HG02938 (cell line): ENCODE data around the gene KCNE1.

Experiments used
- ATAC-seq: cut with Tn5 transposase; IDR thresholded peaks from one replicate; pipeline ENCODE4 v1.9.1; 2021; ENCODE audit warnings: mild to moderate bottlenecking, moderate library complexity; ENCODE audit not compliant: unreplicated experiment

The KCNE1 gene

DNA sequence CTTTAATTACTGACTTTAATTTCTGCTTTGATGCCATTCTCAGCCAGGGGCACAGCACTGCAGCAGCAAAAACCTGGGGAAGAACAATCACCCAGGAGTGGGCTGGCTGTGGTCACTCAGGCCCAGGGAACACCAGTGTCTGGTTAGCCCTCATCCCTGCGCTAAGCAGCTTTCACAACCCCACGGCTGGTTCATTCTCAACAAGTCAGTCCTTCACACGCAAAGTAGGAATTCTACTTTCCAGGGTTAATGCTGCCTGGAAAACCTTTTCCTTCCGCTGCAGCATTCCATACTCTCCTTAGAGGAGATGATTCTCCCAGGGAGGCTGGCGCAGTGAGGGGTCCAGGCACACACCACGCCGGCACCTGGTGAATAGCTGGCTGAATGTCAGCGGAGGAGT is 24.3 kb upstream of the KCNE1 start:
- no peak for ATAC-seq

DNA sequence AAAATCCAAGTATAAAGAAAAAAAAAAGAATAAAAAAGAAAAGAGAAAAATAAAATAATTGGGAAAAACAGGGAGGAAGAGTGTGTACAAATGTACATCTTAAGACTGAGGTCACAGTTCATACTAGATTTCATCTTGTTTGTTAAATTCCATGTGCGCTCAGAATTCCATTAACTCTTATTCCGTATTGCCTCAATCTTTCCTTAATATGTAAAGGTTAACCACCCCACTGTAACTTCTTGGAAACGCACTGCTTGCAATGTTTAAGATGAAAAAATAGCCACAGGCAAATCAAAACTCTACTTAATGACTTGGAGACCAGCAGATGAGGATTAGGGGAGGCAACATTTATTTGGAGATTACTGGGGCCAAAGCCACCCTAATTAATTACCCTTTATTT is 23.9 kb upstream of the KCNE1 start:
- no peak for ATAC-seq

GRCh38 chr21:34534522-34534921 is 22.5 kb upstream of the KCNE1 start:
- ATAC-seq: no peak

- ATAC-seq: no peak
Measured at GRCh38 chr21:34533938-34534337, 21.9 kb upstream of the KCNE1 start.

- no peak for ATAC-seq
Measured at GRCh38 chr21:34531399-34531798, 19.4 kb upstream of the KCNE1 start.

GRCh38 chr21:34530261-34530660 is 18.3 kb upstream of the KCNE1 start:
- no peak for ATAC-seq

DNA sequence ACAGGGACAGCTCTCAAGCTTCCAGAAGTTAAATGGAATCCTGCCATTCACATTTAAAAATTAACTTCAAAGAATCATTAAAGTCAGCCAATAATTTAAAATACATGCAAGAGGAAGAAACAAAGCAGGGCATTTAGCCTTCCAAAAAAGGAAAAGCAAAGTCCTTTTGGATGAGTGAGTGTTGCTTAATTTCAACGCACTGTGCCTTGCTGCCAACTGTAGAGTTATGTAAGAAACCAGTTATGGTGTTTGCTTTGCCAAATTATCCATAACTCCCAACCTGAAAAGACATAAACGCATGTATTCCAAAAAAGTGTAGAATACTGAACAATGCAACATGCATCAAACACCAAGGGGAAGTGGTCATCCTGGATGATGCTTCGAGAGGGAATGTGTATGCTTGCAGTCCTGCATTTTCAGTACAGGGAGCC is 16.1 kb upstream of the KCNE1 start:
- no peak for ATAC-seq

DNA sequence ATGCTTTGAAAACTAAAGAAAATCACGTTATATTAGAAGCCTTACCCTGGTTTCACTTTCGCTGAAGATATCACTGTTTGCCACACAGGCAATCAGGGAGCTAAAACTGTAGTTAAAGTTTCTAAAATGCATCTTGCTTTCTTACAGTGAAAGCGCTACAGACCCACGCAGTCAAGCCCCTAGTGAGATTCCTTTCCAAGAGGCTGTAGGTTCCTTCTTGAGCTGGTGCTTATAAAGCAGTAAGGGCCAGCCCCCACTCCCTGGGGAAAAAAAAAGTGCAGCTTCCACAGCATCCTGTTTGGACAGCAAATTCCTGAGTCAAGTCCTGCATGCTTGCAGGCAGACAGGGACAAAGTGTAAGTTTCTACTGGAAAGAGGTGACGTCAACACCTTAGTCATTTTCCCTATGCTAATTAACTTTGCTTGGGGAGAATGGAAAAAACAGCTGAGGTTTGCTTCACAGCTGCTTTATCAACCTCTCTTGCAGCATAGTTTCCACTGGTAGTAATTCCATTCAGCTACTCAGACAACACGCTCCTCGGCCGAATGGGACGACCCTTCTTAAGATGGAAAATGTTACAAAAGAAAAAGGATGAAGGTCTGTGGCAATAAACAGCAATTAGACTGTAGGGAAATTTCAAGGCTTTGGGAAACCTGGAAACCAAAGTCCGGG is 14.7 kb upstream of the KCNE1 start:
- ATAC-seq: no peak

GRCh38 chr21:34526241-34526617 is 14.2 kb upstream of the KCNE1 start:
- ATAC-seq: no peak

- no peak for ATAC-seq
Measured at GRCh38 chr21:34524646-34525601, 12.9 kb upstream of the KCNE1 start.

GRCh38 chr21:34523019-34523555 is 11.1 kb upstream of the KCNE1 start:
- ATAC-seq: no peak

DNA sequence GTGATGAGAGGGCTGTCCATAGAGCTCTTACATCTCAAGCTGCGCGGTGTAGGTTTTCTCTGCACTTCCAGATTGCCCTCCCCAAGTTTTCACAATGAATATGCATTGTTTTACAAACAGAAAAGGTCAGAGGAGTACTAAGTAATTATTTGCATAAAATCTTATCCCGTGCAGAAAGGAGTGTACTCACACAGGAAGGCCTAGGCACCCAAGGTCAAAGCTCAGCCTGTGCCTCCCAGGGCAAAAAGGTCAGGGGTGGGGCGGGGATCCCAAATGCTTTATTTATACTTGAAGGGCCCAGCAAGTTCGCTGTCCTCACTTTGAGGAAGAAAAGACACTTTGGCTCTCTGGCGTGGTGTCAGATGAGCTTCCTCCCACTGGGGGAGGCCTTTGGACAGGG is 10.3 kb upstream of the KCNE1 start:
- ATAC-seq: no peak

DNA sequence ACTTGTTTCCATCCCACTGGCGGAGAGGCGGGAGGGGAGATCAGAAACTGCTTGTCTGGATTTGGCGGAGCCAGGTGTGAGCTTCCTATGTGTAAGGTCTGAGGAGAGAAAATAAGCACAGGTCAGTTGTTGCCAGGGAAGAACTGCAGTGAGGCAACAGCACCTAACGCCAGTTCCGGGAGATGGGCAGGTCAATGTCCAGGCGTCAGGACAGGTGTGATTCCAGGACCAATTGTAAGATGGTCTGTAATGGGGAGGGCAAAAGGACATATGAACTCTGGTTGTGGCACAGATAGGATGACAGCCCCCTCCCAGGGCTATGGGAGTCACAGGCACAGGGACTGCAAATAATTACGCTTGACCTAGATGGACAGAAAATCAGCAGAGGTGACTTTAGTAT is 9.6 kb upstream of the KCNE1 start:
- no peak for ATAC-seq

- ATAC-seq: no peak
Measured at GRCh38 chr21:34520764-34521508, 8.9 kb upstream of the KCNE1 start.

DNA sequence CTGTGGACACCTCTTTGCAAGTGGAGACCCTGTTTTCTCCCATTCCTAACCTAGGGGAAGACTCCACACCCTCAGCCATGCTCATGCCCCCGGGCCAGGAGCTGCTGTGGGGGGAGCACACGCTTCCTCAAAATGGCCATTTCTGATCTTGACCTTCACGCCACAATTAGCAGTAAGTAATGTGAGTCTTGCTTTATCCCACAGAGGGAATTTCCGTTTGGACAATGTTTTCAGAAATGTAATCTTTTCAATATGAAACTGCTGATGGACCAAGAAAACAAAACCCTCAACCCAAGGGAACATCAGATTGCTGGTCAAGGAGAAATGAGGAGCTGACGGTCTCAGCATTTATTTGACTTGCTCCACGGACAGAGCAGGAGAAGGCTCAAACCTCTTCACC is 8.3 kb upstream of the KCNE1 start:
- ATAC-seq: no peak

DNA sequence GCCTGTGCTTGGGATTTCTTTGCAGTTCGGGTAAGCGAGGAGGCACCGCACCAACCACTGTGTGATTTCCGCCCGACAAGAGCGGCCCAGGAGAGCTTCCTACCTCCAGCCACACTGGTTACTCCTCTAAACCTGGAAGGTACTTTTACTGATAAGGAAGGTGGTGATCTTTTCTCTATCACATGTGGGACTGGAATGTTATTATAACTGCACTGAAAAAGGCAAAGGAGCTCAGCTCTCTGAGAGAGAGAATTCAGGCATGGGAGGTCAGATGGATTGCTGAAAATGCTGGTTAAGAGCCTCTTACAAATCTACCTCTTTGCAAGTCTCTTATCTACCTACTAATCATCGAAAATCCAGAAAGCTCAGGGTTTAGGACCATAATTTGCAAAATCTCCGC is 7.7 kb upstream of the KCNE1 start:
- ATAC-seq: no peak

- no peak for ATAC-seq
Measured at GRCh38 chr21:34519016-34519415, 7.0 kb upstream of the KCNE1 start.

DNA sequence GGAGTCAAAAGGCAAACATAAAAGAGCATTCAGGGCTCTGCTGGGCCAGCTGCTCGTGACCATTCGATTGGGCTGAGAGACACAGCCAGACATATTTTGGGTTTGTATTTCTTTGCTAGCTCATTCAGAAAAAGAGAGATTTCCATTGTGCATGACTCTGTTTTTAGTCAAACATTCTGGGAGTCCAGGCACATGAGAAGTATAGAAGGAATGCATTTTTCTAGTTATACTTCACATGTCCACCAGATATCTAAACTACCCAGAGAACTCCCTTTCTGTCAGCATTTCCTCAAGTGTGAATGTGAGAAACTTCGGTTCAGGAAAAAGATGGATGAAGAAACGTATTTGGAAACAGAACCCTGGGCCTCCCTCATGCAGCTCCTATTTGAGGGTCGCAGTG is 6.3 kb upstream of the KCNE1 start:
- ATAC-seq: no peak

GRCh38 chr21:34517491-34518245 is 5.7 kb upstream of the KCNE1 start:
- ATAC-seq: no peak

DNA sequence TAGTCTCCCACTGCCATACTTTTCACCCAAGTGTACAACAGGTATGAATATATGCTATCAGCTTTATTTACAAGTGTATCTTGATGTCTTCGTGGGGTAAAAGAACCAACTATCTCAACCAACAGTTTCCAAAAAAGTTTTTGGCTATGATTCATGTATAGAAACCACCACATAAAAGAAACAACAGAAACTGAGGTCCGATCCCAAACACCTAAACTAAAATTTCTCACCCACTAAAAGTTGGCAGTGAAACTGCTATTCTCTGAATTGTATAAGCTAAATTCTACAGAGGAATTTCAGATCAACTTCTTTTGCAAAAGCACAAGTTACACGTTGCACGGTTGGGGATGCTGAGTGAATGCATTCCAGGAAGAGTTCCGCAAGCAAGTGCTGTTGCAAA is 5.0 kb upstream of the KCNE1 start:
- no peak for ATAC-seq
